HL-60 (cell line): ENCODE measurements around the gene ADISSP.

Experiments used
- CTCF ChIP-seq: IDR thresholded peaks from one replicate; pipeline ENCODE4 v1.5.1; 2011; ENCODE audit warnings: low read length, control low read depth, inconsistent platforms; ENCODE audit not compliant: insufficient read depth
- POLR2AphosphoS5 ChIP-seq: IDR thresholded peaks from 2 replicates; pipeline ENCODE4 v1.6.1; 2012; ENCODE audit warnings: low read depth

DNA sequence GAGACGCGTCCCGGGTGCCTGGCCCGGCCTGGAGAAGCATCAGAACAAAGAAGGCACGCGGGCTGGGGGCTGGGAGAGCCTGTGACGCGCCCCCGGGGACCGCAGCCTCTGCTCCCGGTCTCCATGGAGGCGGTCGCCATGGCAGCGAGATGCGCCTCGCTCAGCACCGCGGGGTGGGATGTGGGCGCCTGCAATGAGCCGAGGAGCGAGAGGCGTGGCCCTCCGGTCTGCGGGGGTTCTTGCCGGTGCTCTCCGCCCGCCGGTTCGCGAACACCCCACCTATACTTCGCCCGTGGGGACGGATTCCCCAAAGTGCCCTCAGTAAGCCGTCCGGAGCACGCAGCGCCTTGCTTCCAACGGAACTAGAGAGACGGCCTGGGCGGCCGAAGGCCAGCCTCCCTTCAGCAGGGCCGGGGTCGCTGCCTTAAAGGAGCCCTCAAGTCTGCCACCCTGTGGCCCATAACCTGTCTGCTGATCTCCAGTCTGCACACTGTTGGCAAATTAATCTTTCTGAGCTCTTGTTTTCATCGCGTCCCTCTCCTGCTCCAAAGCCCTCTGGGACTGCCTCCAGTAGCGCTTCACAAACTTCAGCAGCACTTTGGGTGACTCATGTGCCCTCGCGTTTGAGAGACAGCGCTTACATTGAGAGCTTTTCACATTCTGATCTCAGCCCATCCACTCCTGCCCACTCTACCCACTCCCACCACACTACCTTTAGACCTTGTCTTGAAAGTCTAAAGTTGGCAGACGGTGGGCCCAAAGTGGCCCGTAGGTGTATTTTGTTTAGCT is 983 bp upstream of the ADISSP start:
- TF ChIP-seq CTCF (peak; percentile 5), POLR2AphosphoS5 (no peak)
